GM21529 (cell line): ENCODE measurements around the gene CDH23.

ENCODE experiments used
- ATAC-seq: cut with Tn5 transposase; IDR thresholded peaks from one replicate; pipeline ENCODE4 v1.9.1; 2021; ENCODE audit not compliant: unreplicated experiment

The CDH23 gene

GRCh38 chr10:71462062-71462935 is 65.6 kb downstream of the CDH23 start:
- ATAC-seq: no peak

- ATAC-seq: no peak
These were observed 66.4 kb downstream of the CDH23 start for GRCh38 chr10:71463111-71463510.

- ATAC-seq: no peak
These were observed 69.0 kb downstream of the CDH23 start for GRCh38 chr10:71465551-71466252.

GRCh38 chr10:71466330-71466729 is 69.6 kb downstream of the CDH23 start:
- ATAC-seq: no peak

- no peak for ATAC-seq
These were observed 70.4 kb downstream of the CDH23 start for GRCh38 chr10:71467161-71467560.

GRCh38 chr10:71467569-71468362 is 71.0 kb downstream of the CDH23 start:
- ATAC-seq: no peak

- ATAC-seq: no peak
These were observed 71.8 kb downstream of the CDH23 start for GRCh38 chr10:71468363-71469094.

GRCh38 chr10:71471006-71471405 is 74.3 kb downstream of the CDH23 start:
- no peak for ATAC-seq

GRCh38 chr10:71471957-71472365 is 75.2 kb downstream of the CDH23 start:
- no peak for ATAC-seq

GRCh38 chr10:71472466-71472865 is 75.7 kb downstream of the CDH23 start:
- ATAC-seq: no peak

GRCh38 chr10:71472912-71473311 is 76.2 kb downstream of the CDH23 start:
- no peak for ATAC-seq

- ATAC-seq: no peak
These were observed 77.2 kb downstream of the CDH23 start for GRCh38 chr10:71473671-71474599.

GRCh38 chr10:71474702-71475242 is 78.1 kb downstream of the CDH23 start:
- ATAC-seq: no peak

- ATAC-seq: no peak
These were observed 78.6 kb downstream of the CDH23 start for GRCh38 chr10:71475243-71475871.

GRCh38 chr10:71476228-71477011 is 79.7 kb downstream of the CDH23 start:
- ATAC-seq: no peak

GRCh38 chr10:71478173-71478572 is 81.5 kb downstream of the CDH23 start:
- ATAC-seq: no peak

- no peak for ATAC-seq
These were observed 82.2 kb downstream of the CDH23 start for GRCh38 chr10:71478813-71479365.

- no peak for ATAC-seq
These were observed 83.1 kb downstream of the CDH23 start for GRCh38 chr10:71479831-71480230.
